Measurements from ENCODE around the gene FPGS.
A peak's percentile ranks its signal among the peaks of the same experiment; 100 is the strongest.

The FPGS gene

GRCh38 chr9:127794001-127794791, 8.5 kb upstream of the FPGS start:
- no peak overlapping the region for H3K4me3 ChIP-seq (replicated peaks; ENCODE audit: low read depth, low read length)
- no peak for TF ChIP-seq CTCF (IDR thresholded peaks at IDR 0.05; ENCODE audit: low read length, missing control alignments)
- DNase-seq (ENCODE audit: low read depth) = no peak

- no peak for TF ChIP-seq CTCF (IDR thresholded peaks at IDR 0.05; ENCODE audit: low read length, missing control alignments)
- no peak overlapping the region for H3K4me3 ChIP-seq (replicated peaks; ENCODE audit: low read depth, low read length)
- no peak for DNase-seq (ENCODE audit: low read depth)
These were observed 6.4 kb upstream of the FPGS start for GRCh38 chr9:127796225-127796813.

GRCh38 chr9:127796852-127797370, 5.8 kb upstream of the FPGS start:
- DNase-seq (ENCODE audit: low read depth) = no peak
- no peak for TF ChIP-seq CTCF (IDR thresholded peaks at IDR 0.05; ENCODE audit: low read length, missing control alignments)
- H3K4me3 ChIP-seq (replicated peaks; ENCODE audit: low read depth, low read length) = no peak overlapping the region

DNA sequence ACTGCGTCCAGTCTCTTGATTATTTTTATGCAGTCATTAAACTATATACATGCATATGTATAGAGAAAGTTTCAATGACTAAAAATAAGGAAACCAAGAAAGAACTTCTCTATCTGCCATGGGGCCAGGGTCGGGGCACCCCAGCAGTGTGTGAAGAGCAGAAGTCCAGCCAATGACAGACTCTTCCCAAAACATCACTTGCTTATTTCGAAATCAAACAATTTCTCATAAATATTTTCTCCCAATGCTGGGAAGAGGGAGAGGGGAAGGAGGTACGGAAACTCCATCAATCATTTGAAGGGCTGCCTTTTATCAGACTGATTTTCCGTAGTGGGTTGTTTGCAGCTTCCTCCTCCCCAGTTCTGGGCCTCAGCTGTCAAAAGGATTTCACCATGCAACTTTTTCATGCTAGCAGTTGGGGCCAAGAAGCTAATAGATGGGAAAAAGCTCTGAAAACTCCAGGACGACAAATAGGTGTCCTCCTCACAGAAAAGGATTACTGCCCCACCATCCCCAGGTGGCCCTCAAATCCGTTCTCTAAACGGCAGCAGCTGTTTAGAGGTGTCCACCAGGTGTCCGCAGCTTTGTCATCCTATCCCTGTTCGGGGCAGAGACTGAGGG, 617 bp upstream of the FPGS start:
- no peak for TF ChIP-seq CTCF (IDR thresholded peaks at IDR 0.05; ENCODE audit: low read length, missing control alignments)
- H3K4me3 ChIP-seq (replicated peaks; ENCODE audit: low read depth, low read length) = peak overlapping the region; percentile 88
- peak; percentile 73 for DNase-seq (ENCODE audit: low read depth)

DNA sequence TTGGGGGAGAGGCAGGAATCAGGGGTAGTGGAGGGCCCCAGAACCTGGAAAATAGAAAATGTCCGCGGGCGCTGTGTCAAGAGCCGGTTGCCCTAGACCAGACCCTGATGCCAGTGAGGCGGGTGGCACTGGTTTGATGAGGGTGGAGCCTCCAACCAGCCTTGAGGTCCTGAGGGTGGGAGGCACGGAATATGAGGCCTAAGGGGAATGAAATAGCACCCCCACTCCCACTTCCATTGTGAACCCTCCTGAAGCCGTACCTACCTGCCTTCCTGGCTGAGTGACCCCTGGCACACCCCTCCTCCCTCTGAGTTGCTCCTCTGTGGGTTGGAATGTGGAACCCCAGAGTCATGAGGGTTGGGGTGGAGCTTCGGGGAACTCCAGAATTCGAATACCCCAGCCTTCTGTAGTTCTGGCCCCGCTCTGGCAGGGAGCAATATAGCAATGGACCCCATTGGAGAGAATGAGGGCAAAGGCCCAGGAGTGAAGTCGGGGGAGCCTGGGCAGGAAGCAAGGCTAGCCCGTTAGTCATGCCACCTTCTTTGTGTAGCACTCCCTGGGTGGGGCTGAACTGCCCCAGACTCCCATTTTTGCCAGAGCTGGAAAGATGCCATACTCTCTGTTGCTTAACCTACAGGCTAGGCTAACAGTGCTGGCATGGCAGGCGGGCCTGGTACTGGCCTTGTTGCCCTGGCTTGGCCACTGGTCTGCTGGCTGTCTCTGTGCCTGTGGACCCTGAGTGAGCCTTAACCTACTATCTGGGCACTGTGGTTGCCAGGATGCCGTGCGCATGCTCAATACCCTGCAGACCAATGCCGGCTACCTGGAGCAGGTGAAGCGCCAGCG, 1.0 kb downstream of the FPGS start:
- peak; percentile 56 for DNase-seq (ENCODE audit: low read depth)

More for the DNA sequence above, 1.0 kb downstream of the FPGS start:
- no peak for TF ChIP-seq CTCF (IDR thresholded peaks at IDR 0.05; ENCODE audit: low read length, missing control alignments)
- H3K4me3 ChIP-seq (replicated peaks; ENCODE audit: low read depth, low read length) = peak overlapping the region; percentile 88
